Measurements from ENCODE around the gene VAX1.

The VAX1 gene

GRCh38 chr10:117135026-117135372 is 3.1 kb downstream of the VAX1 start:
- no peaks in the 10 kb centered on the region for H3K9me2 ChIP-seq (ENCODE audit: low read depth, low read length)
- no peak overlapping the region for H2AFZ ChIP-seq (ENCODE audit: low read length)
- H3F3A ChIP-seq (ENCODE audit: insufficient read depth, low read length), result no peaks in the 10 kb centered on the region
- H3K9ac ChIP-seq (ENCODE audit: low read length), result no peak overlapping the region
- H3K4me3 ChIP-seq (ENCODE audit: low read depth, low read length, poor library complexity, severe bottlenecking), result no peak overlapping the region
- no peaks in the 10 kb centered on the region for H3K36me3 ChIP-seq (ENCODE audit: insufficient read depth, low read length)
- no peaks in the 10 kb centered on the region for H3K9me3 ChIP-seq (ENCODE audit: low read length)
- no peak for TF ChIP-seq EZH2 (IDR thresholded peaks at IDR 0.05; ENCODE audit: borderline replicate concordance, low read length)
- TF ChIP-seq, protein P1, sequence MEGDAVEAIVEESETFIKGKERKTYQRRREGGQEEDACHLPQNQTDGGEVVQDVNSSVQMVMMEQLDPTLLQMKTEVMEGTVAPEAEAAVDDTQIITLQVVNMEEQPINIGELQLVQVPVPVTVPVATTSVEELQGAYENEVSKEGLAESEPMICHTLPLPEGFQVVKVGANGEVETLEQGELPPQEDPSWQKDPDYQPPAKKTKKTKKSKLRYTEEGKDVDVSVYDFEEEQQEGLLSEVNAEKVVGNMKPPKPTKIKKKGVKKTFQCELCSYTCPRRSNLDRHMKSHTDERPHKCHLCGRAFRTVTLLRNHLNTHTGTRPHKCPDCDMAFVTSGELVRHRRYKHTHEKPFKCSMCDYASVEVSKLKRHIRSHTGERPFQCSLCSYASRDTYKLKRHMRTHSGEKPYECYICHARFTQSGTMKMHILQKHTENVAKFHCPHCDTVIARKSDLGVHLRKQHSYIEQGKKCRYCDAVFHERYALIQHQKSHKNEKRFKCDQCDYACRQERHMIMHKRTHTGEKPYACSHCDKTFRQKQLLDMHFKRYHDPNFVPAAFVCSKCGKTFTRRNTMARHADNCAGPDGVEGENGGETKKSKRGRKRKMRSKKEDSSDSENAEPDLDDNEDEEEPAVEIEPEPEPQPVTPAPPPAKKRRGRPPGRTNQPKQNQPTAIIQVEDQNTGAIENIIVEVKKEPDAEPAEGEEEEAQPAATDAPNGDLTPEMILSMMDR (IDR thresholded peaks at IDR 0.05; ENCODE audit: low read length), result no peak
- H3K27me3 ChIP-seq (ENCODE audit: insufficient read depth, low read length), result no peaks in the 10 kb centered on the region
- no peaks in the 10 kb centered on the region for H3K79me2 ChIP-seq (ENCODE audit: insufficient read depth, low read length)
- no peak overlapping the region for H3K4me2 ChIP-seq (ENCODE audit: low read length)
- H3K27ac ChIP-seq (ENCODE audit: low read depth, low read length, poor library complexity, severe bottlenecking), result no peak overlapping the region
- H4K20me1 ChIP-seq (ENCODE audit: insufficient read depth, low read length), result no peaks in the 10 kb centered on the region
- no peaks in the 10 kb centered on the region for H3K4me1 ChIP-seq (ENCODE audit: insufficient read depth, low read length, severe bottlenecking)

GRCh38 chr10:117134306-117135025 is 3.6 kb downstream of the VAX1 start:
- no peaks in the 10 kb centered on the region for H3K27me3 ChIP-seq (ENCODE audit: insufficient read depth, low read length)
- H3K27ac ChIP-seq (ENCODE audit: low read depth, low read length, poor library complexity, severe bottlenecking), result no peak overlapping the region
- H3F3A ChIP-seq (ENCODE audit: insufficient read depth, low read length), result no peaks in the 10 kb centered on the region
- no peak overlapping the region for H3K4me2 ChIP-seq (ENCODE audit: low read length)
- H3K9ac ChIP-seq (ENCODE audit: low read length), result no peak overlapping the region
- H3K9me3 ChIP-seq (ENCODE audit: low read length), result no peaks in the 10 kb centered on the region
- no peaks in the 10 kb centered on the region for H3K9me2 ChIP-seq (ENCODE audit: low read depth, low read length)
- TF ChIP-seq, protein P1 (IDR thresholded peaks at IDR 0.05; ENCODE audit: low read length), result no peak
- no peak for TF ChIP-seq EZH2 (IDR thresholded peaks at IDR 0.05; ENCODE audit: borderline replicate concordance, low read length)
- H2AFZ ChIP-seq (ENCODE audit: low read length), result no peak overlapping the region
- no peaks in the 10 kb centered on the region for H3K79me2 ChIP-seq (ENCODE audit: insufficient read depth, low read length)
- no peak overlapping the region for H3K4me3 ChIP-seq (ENCODE audit: low read depth, low read length, poor library complexity, severe bottlenecking)
- no peaks in the 10 kb centered on the region for H3K36me3 ChIP-seq (ENCODE audit: insufficient read depth, low read length)
- no peaks in the 10 kb centered on the region for H3K4me1 ChIP-seq (ENCODE audit: insufficient read depth, low read length, severe bottlenecking)
- H4K20me1 ChIP-seq (ENCODE audit: insufficient read depth, low read length), result no peaks in the 10 kb centered on the region

DNA sequence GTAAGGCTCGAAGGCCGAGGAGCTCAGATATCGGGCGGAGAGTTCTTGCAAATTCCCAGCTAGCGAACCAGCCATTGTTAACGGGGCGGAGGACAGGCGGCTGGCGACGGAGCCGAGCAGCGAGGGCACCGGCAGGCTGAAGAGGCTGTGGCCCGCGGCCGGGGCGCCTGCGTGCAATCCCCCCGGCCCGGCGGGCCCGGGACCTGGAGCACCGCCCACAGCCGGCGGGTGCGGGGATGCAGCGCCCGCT is 4.1 kb downstream of the VAX1 start:
- H3K4me3 ChIP-seq (ENCODE audit: low read depth, low read length, poor library complexity, severe bottlenecking), result no peak overlapping the region
- no peak overlapping the region for H3K9ac ChIP-seq (ENCODE audit: low read length)
- no peak overlapping the region for H3K4me2 ChIP-seq (ENCODE audit: low read length)
- H3K4me1 ChIP-seq (ENCODE audit: insufficient read depth, low read length, severe bottlenecking), result no peaks in the 10 kb centered on the region
- TF ChIP-seq, protein P1 (IDR thresholded peaks at IDR 0.05; ENCODE audit: low read length), result no peak
- TF ChIP-seq EZH2 (IDR thresholded peaks at IDR 0.05; ENCODE audit: borderline replicate concordance, low read length), result no peak
- H3K9me3 ChIP-seq (ENCODE audit: low read length), result no peaks in the 10 kb centered on the region
- H3K36me3 ChIP-seq (ENCODE audit: insufficient read depth, low read length), result no peaks in the 10 kb centered on the region
- H3K9me2 ChIP-seq (ENCODE audit: low read depth, low read length), result no peaks in the 10 kb centered on the region
- H3K79me2 ChIP-seq (ENCODE audit: insufficient read depth, low read length), result no peaks in the 10 kb centered on the region
- H2AFZ ChIP-seq (ENCODE audit: low read length), result no peak overlapping the region
- H3K27me3 ChIP-seq (ENCODE audit: insufficient read depth, low read length), result no peaks in the 10 kb centered on the region
- H3F3A ChIP-seq (ENCODE audit: insufficient read depth, low read length), result no peaks in the 10 kb centered on the region
- H3K27ac ChIP-seq (ENCODE audit: low read depth, low read length, poor library complexity, severe bottlenecking), result no peak overlapping the region
- H4K20me1 ChIP-seq (ENCODE audit: insufficient read depth, low read length), result no peaks in the 10 kb centered on the region
